ENCODE data around the gene XRCC3. TPM values are rescaled to one million over a fixed set of nuclear protein-coding genes. Genes with fewer than 3 reads are reported as not detected.
A peak's percentile ranks its signal among the peaks of the same experiment; 100 is the strongest.

XRCC3 gene
- total and polyA plus RNA-seq, 10 of the 15 experiments (the other 5 are each of a cell fraction or from before 2014, with no cell fraction given) = 0.37 to 52.0 (median 26.8) TPM

GRCh38 chr14:103699901-103700752 is 15.1 kb downstream of the XRCC3 start:
- Histone ChIP-seq H2AFZ (ENCODE audit: control insufficient read depth, low read depth, low read length) (no peak overlapping the region), H3K9me3 (replicated peaks; ENCODE audit: control insufficient read depth, insufficient read depth, low read length) (no peaks in the 10 kb centered on the region), H3K9ac (ENCODE audit: control insufficient read depth, insufficient read depth, low read length) (no peak overlapping the region), H3K27me3 (replicated peaks in 1 of 2; ENCODE audit: control insufficient read depth in 2 of 2, insufficient read depth in 2 of 2, low read length in 1 of 2) (no peaks in the 10 kb centered on the region), H3K4me3 (no peak overlapping the region), H4K20me1 (ENCODE audit: control insufficient read depth, insufficient read depth) (no peaks in the 10 kb centered on the region), H3K4me1 (ENCODE audit: control insufficient read depth, insufficient read depth, low read length) (no peaks in the 10 kb centered on the region; the same call in 1 of the 2 replicates), H3K79me2 (ENCODE audit: control insufficient read depth, insufficient read depth, low read length) (no peaks in the 10 kb centered on the region), H3K27ac (ENCODE audit: control insufficient read depth, insufficient read depth) (no peak overlapping the region), H3K4me2 (ENCODE audit: control insufficient read depth, insufficient read depth) (no peak overlapping the region), H3K36me3 (ENCODE audit: control insufficient read depth in 2 of 2, insufficient read depth in 2 of 2, low read length in 1 of 2) (peaks cover 4 to 36% of the 10 kb centered on the region in 2 experiments; a peak in 3 of 4 replicates)
- WGBS (ENCODE audit: insufficient coverage, insufficient replicate concordance, low lambda C conversion rate, missing lambda C conversion rate) = 89% methylated on average over 25 of the region's 25 CpGs
- ATAC-seq = no peak; the same call in 2 of the 3 replicates
- TF ChIP-seq POLR2A (IDR thresholded peaks at IDR 0.05; ENCODE audit: low read depth, low read length) (peak; percentile 67), TCF3 (IDR thresholded peaks at IDR 0.05; ENCODE audit: borderline replicate concordance, insufficient read depth, low read depth, low read length) (no peak)
- in situ Hi-C loops (cut with MboI) = no loop called here
- CTCF ChIA-PET = no interaction called here
- SMC1A ChIA-PET (ENCODE audit: uncharacterized antibody, unreplicated experiment) = no interaction called here
- no TSS peak for BruUV-seq (replicated peaks)
- FAIRE-seq = no peak
- DNase-seq (ENCODE audit: low read depth, low spot score) = no peak
- RAD21 ChIA-PET (ENCODE audit: unreplicated experiment) = no interaction called here
- intact Hi-C loops (cut with micrococcal nuclease; ENCODE audit: unreplicated experiment) = no loop called here
- POLR2A ChIA-PET = interaction anchor here (0.6 kb wide), 1 partner anchor 974 kb away, joined by 4 read pairs; no protein-coding TSS in a partner anchor

- no peak for FAIRE-seq
- Histone ChIP-seq H3K9ac (ENCODE audit: control insufficient read depth, insufficient read depth, low read length) (no peak overlapping the region), H3K4me2 (ENCODE audit: control insufficient read depth, insufficient read depth) (no peak overlapping the region), H3K36me3 (ENCODE audit: control insufficient read depth in 2 of 2, insufficient read depth in 2 of 2, low read length in 1 of 2) (peaks cover 3 to 37% of the 10 kb centered on the region in 2 experiments; a peak in 3 of 4 replicates), H3K27ac (ENCODE audit: control insufficient read depth, insufficient read depth) (no peak overlapping the region), H3K79me2 (ENCODE audit: control insufficient read depth, insufficient read depth, low read length) (no peaks in the 10 kb centered on the region), H3K4me3 (no peak overlapping the region), H4K20me1 (ENCODE audit: control insufficient read depth, insufficient read depth) (no peaks in the 10 kb centered on the region), H3K9me3 (replicated peaks; ENCODE audit: control insufficient read depth, insufficient read depth, low read length) (no peaks in the 10 kb centered on the region), H3K27me3 (replicated peaks in 1 of 2; ENCODE audit: control insufficient read depth in 2 of 2, insufficient read depth in 2 of 2, low read length in 1 of 2) (no peaks in the 10 kb centered on the region), H3K4me1 (ENCODE audit: control insufficient read depth, insufficient read depth, low read length) (no peaks in the 10 kb centered on the region; the same call in 1 of the 2 replicates), H2AFZ (ENCODE audit: control insufficient read depth, low read depth, low read length) (no peak overlapping the region)
- no TSS peak for BruUV-seq (replicated peaks)
- intact Hi-C loops (cut with micrococcal nuclease; ENCODE audit: unreplicated experiment) (no loop called here), in situ Hi-C loops (cut with MboI) (no loop called here)
- TF ChIP-seq ZNF274 (IDR thresholded peaks at IDR 0.05; ENCODE audit: insufficient read depth, insufficient read length) (no peak), POLR2A (IDR thresholded peaks at IDR 0.05; ENCODE audit: low read depth, low read length) (0 out of 2 replicates have a peak, but pooled peaks have one; percentile 6)
- 87% methylated on average over 17 of the region's 17 CpGs for WGBS (ENCODE audit: insufficient coverage, insufficient replicate concordance, low lambda C conversion rate, missing lambda C conversion rate)
- no peak for DNase-seq (ENCODE audit: low read depth, low spot score)
- ChIA-PET SMC1A (ENCODE audit: uncharacterized antibody, unreplicated experiment) (interaction anchor here (0.6 to 0.9 kb wide), 3 partner anchors 106 to 1422 kb away, joined by 3 read pairs; no protein-coding TSS in a partner anchor), POLR2A (no interaction called here), CTCF (no interaction called here), RAD21 (ENCODE audit: unreplicated experiment) (no interaction called here)
- ATAC-seq = no peak
These were observed 16.0 kb downstream of the XRCC3 start for GRCh38 chr14:103699261-103699661.
